NCI-H510A treated with DMSO at 0.1 percent for 48 hours (cell line): ENCODE measurements around the gene ST6GALNAC3.
"Not testable (repeated sequence)": the region's sequence is repeated elsewhere in the genome, so short reads cannot be mapped to it uniquely, and the experiment has no call there.

ENCODE experiments used
- DNase-seq: peaks from one replicate; lab custom pipeline; 2025; lab: John Stamatoyannopoulos, UW

ST6GALNAC3 gene

GRCh38 chr1:76073481-76073880 lies 1.1 kb upstream of the ST6GALNAC3 start:
- DNase-seq: no peak

- DNase-seq: no peak
Measured at GRCh38 chr1:76075188-76075489, 593 bp downstream of the ST6GALNAC3 start.

- no peak for DNase-seq
Measured at GRCh38 chr1:76075877-76076276, 1.3 kb downstream of the ST6GALNAC3 start.

GRCh38 chr1:76079475-76080227 lies 5.1 kb downstream of the ST6GALNAC3 start:
- no peak for DNase-seq

GRCh38 chr1:76080552-76081079 lies 6.1 kb downstream of the ST6GALNAC3 start:
- no peak for DNase-seq

GRCh38 chr1:76082062-76082461 lies 7.5 kb downstream of the ST6GALNAC3 start:
- no peak for DNase-seq

GRCh38 chr1:76083189-76083588 lies 8.6 kb downstream of the ST6GALNAC3 start:
- DNase-seq: no peak

- no peak for DNase-seq
Measured at GRCh38 chr1:76084029-76084627, 9.6 kb downstream of the ST6GALNAC3 start.

GRCh38 chr1:76084685-76085084 lies 10.1 kb downstream of the ST6GALNAC3 start:
- no peak for DNase-seq

- no peak for DNase-seq
Measured at GRCh38 chr1:76086109-76086508, 11.6 kb downstream of the ST6GALNAC3 start.

- DNase-seq: peak; percentile 67
Measured at GRCh38 chr1:76086597-76086996, 12.1 kb downstream of the ST6GALNAC3 start.

- DNase-seq: no peak
Measured at GRCh38 chr1:76090283-76091203, 16.0 kb downstream of the ST6GALNAC3 start.

- no peak for DNase-seq
Measured at GRCh38 chr1:76092812-76093211, 18.3 kb downstream of the ST6GALNAC3 start.

GRCh38 chr1:76093522-76094312 lies 19.2 kb downstream of the ST6GALNAC3 start:
- no peak for DNase-seq

- no peak for DNase-seq
Measured at GRCh38 chr1:76095802-76096201, 21.3 kb downstream of the ST6GALNAC3 start.

- not testable (repeated sequence) for DNase-seq
Measured at GRCh38 chr1:76097064-76097463, 22.5 kb downstream of the ST6GALNAC3 start.

GRCh38 chr1:76098845-76099244 lies 24.3 kb downstream of the ST6GALNAC3 start:
- DNase-seq: no peak

- DNase-seq: no peak
Measured at GRCh38 chr1:76101548-76101947, 27.0 kb downstream of the ST6GALNAC3 start.

GRCh38 chr1:76102046-76102445 lies 27.5 kb downstream of the ST6GALNAC3 start:
- DNase-seq: no peak

GRCh38 chr1:76103034-76103433 lies 28.5 kb downstream of the ST6GALNAC3 start:
- DNase-seq: no peak

- no peak for DNase-seq
Measured at GRCh38 chr1:76105372-76105771, 30.8 kb downstream of the ST6GALNAC3 start.

GRCh38 chr1:76106251-76106650 lies 31.7 kb downstream of the ST6GALNAC3 start:
- no peak for DNase-seq
